Bronchial epithelial cell (primary cell): ENCODE data around the gene COQ8A. TPM values are rescaled to one million over a fixed set of nuclear protein-coding genes. Genes with fewer than 3 reads are reported as not detected.

ENCODE experiments used
- DNase-seq: peaks from one replicate; pipeline ENCODE4 v3.0.0-alpha.2; 2010; ENCODE audit warnings: low read depth
- FAIRE-seq: peaks from 2 replicates; lab custom pipeline; 2011; peaks lifted over from hg19 to GRCh38; lab: Jason Lieb, UNC
- H3K27me3 ChIP-seq: 2 replicates; pipeline ENCODE4 v1.5.1; 2011; ENCODE audit warnings: low read length; ENCODE audit not compliant: control insufficient read depth, insufficient read depth
- H3K36me3 ChIP-seq: 2 replicates; pipeline ENCODE4 v1.5.1; 2011; ENCODE audit warnings: low read length; ENCODE audit not compliant: control insufficient read depth, insufficient read depth
- H3K4me3 ChIP-seq: 2 replicates; pipeline ENCODE4 v1.5.1; 2011; ENCODE audit warnings: mild to moderate bottlenecking, low read depth, low read length, control low read depth
- CTCF ChIP-seq: IDR thresholded peaks from 2 replicates; pipeline ENCODE4 v1.5.1; 2011; ENCODE audit warnings: mild to moderate bottlenecking, moderate library complexity, low read length, control low read depth, inconsistent platforms; ENCODE audit not compliant: insufficient read depth, severe bottlenecking
- total RNA-seq: library from RNA; depleted of rRNA; stranded (reverse); fragments of >200 nt; gene quantifications from 2 replicates; pipeline ENCODE4 v1.2.1, GENCODE V29; 2014

Gene COQ8A
- total RNA-seq, 1 donor from 2014 or later, result 6.1 TPM

GRCh38 chr1:226893936-226894335 lies 46.2 kb upstream of the COQ8A start:
- no peak for TF ChIP-seq CTCF
- no peak for DNase-seq
- FAIRE-seq, result no peak
- Histone ChIP-seq H3K36me3 (peaks cover 4% of the 10 kb centered on the region), H3K4me3 (no peak overlapping the region), H3K27me3 (no peaks in the 10 kb centered on the region)

- H3K4me3 ChIP-seq, result no peak overlapping the region
- no peak for FAIRE-seq
- no peaks in the 10 kb centered on the region for H3K27me3 ChIP-seq
- H3K36me3 ChIP-seq, result peaks cover 4% of the 10 kb centered on the region
- DNase-seq, result no peak
- no peak for TF ChIP-seq CTCF
These were observed 45.3 kb upstream of the COQ8A start for GRCh38 chr1:226894826-226895225.

- no peaks in the 10 kb centered on the region for H3K27me3 ChIP-seq
- H3K36me3 ChIP-seq, result peaks cover 4% of the 10 kb centered on the region
- TF ChIP-seq CTCF, result no peak
- FAIRE-seq (no peak), DNase-seq (no peak)
- H3K4me3 ChIP-seq, result no peak overlapping the region
These were observed 44.5 kb upstream of the COQ8A start for GRCh38 chr1:226895644-226896043.

GRCh38 chr1:226898246-226898645 lies 41.8 kb upstream of the COQ8A start:
- FAIRE-seq, result no peak

GRCh38 chr1:226901421-226901820 lies 38.7 kb upstream of the COQ8A start:
- H3K36me3 ChIP-seq, result no peaks in the 10 kb centered on the region
- TF ChIP-seq CTCF, result no peak
- no peak overlapping the region for H3K4me3 ChIP-seq
- no peak for FAIRE-seq
- no peaks in the 10 kb centered on the region for H3K27me3 ChIP-seq
- no peak for DNase-seq

More at GRCh38 chr1:226898246-226898645, 41.8 kb upstream of the COQ8A start:
- Histone ChIP-seq H3K27me3 (no peaks in the 10 kb centered on the region), H3K4me3 (no peak overlapping the region), H3K36me3 (no peaks in the 10 kb centered on the region)
- no peak for TF ChIP-seq CTCF
- DNase-seq, result no peak

- no peak overlapping the region for H3K4me3 ChIP-seq
- no peak for DNase-seq
- no peaks in the 10 kb centered on the region for H3K27me3 ChIP-seq
- no peaks in the 10 kb centered on the region for H3K36me3 ChIP-seq
- TF ChIP-seq CTCF, result no peak
- FAIRE-seq, result no peak
These were observed 37.5 kb upstream of the COQ8A start for GRCh38 chr1:226902601-226903000.
